HEK293 (cell line): ENCODE data around the gene SBSN.

ENCODE experiments used
- CTCF ChIA-PET: fragments of 350-600 bp; formaldehyde crosslinking; extraction: SDS; loops from one replicate; lab custom pipeline; 2021; ENCODE audit warnings: antibody characterized with exemption; lab: Yijun Ruan, JAX
- POLR2A ChIA-PET: fragments of 300-600 bp; formaldehyde crosslinking; extraction: SDS; loops from one replicate; lab custom pipeline; 2020; ENCODE audit warnings: antibody characterized with exemption, inconsistent platforms; lab: Yijun Ruan, JAX
- H3K27ac ChIP-seq: fragments of 200-500 bp; sonication (Bioruptor generic); 2 replicates; pipeline ENCODE4 v1.5.1; 2014; ENCODE audit warnings: low read depth, low read length, control low read depth, inconsistent platforms; ENCODE audit errors: extremely low read depth
- H3K36me3 ChIP-seq, 2 experiments: fragments of 200-500 bp in 1 of 2; sonication (Bioruptor generic) in 1 of 2; 1 replicate in 1 of 2; 2 replicates in 1 of 2; pipeline ENCODE4 v1.5.1; 2014 to 2017; ENCODE audit warnings: inconsistent platforms in 2 of 2, low read length in 2 of 2; ENCODE audit not compliant: control insufficient read depth in 2 of 2, insufficient read depth in 1 of 2
- H3K4me1 ChIP-seq: fragments of 200-500 bp; sonication (Bioruptor generic); 2 replicates; pipeline ENCODE4 v1.5.1; 2014; ENCODE audit warnings: mild to moderate bottlenecking, low read length, inconsistent platforms; ENCODE audit not compliant: control insufficient read depth, insufficient read depth
- H3K4me3 ChIP-seq: 2 replicates; pipeline ENCODE4 v1.5.1; 2011; ENCODE audit warnings: low read depth, mild to moderate bottlenecking, control low read depth, low read length, moderate library complexity
- H3K9me3 ChIP-seq: fragments of 200-500 bp; sonication (Bioruptor generic); 2 replicates; pipeline ENCODE4 v1.5.1; 2014; ENCODE audit warnings: low read depth, low read length, inconsistent platforms; ENCODE audit not compliant: control insufficient read depth, insufficient read depth
- AEBP2 ChIP-seq: fragments of 450-650 bp; formaldehyde crosslinking; IDR thresholded peaks from 2 replicates; pipeline ENCODE4 v1.5.1; 2016; ENCODE audit warnings: missing biosample characterization, missing genetic modification characterization, borderline replicate concordance
- ATF2 ChIP-seq: fragments of 450-650 bp; formaldehyde crosslinking; IDR thresholded peaks from 2 replicates; pipeline ENCODE4 v1.5.1; 2016; ENCODE audit warnings: missing biosample characterization, missing genetic modification characterization, low read depth
- IKZF3 ChIP-seq: fragments of 450-650 bp; IDR thresholded peaks from 2 replicates; pipeline ENCODE4 v1.5.0; 2018; ENCODE audit warnings: missing biosample characterization, mild to moderate bottlenecking, missing genetic modification characterization, moderate library complexity
- KLF10 ChIP-seq: fragments of 450-650 bp; IDR thresholded peaks from 2 replicates; pipeline ENCODE4 v1.5.1; 2018; ENCODE audit warnings: missing biosample characterization, mild to moderate bottlenecking, missing genetic modification characterization
- PRDM10 ChIP-seq: fragments of 450-650 bp; formaldehyde crosslinking; IDR thresholded peaks from 2 replicates; pipeline ENCODE4 v1.5.1; 2016; ENCODE audit warnings: missing biosample characterization, missing genetic modification characterization
- REST ChIP-seq: fragments of 450-650 bp; formaldehyde crosslinking; IDR thresholded peaks from 2 replicates; pipeline ENCODE4 v1.5.1; 2016; ENCODE audit warnings: missing biosample characterization, missing genetic modification characterization
- ZBTB8A ChIP-seq: fragments of 450-650 bp; formaldehyde crosslinking; IDR thresholded peaks from 2 replicates; pipeline ENCODE4 v1.5.1; 2016; ENCODE audit warnings: missing biosample characterization, missing genetic modification characterization
- ZFHX2 ChIP-seq: fragments of 450-650 bp; formaldehyde crosslinking; conservative IDR thresholded peaks from 2 replicates; pipeline ENCODE4 v1.5.1; 2016; ENCODE audit warnings: missing biosample characterization, missing genetic modification characterization
- ZNF133 ChIP-seq: fragments of 450-650 bp; formaldehyde crosslinking; IDR thresholded peaks from 2 replicates; pipeline ENCODE4 v1.5.1; 2016; ENCODE audit warnings: missing biosample characterization, missing genetic modification characterization
- ZNF138 ChIP-seq: fragments of 450-650 bp; formaldehyde crosslinking; IDR thresholded peaks from 2 replicates; pipeline ENCODE4 v1.5.1; 2016; ENCODE audit warnings: missing biosample characterization, missing genetic modification characterization, borderline replicate concordance
- ZNF148 ChIP-seq: fragments of 450-650 bp; formaldehyde crosslinking; IDR thresholded peaks from 2 replicates; pipeline ENCODE4 v1.5.0; 2017; ENCODE audit warnings: missing biosample characterization, missing genetic modification characterization, borderline replicate concordance
- ZNF169 ChIP-seq: fragments of 450-650 bp; formaldehyde crosslinking; IDR thresholded peaks from 2 replicates; pipeline ENCODE4 v1.5.1; 2016; ENCODE audit warnings: missing biosample characterization, missing genetic modification characterization
- ZNF416 ChIP-seq: fragments of 450-650 bp; formaldehyde crosslinking; IDR thresholded peaks from 2 replicates; pipeline ENCODE4 v1.5.1; 2016; ENCODE audit warnings: missing biosample characterization, missing genetic modification characterization
- ZNF433 ChIP-seq: fragments of 450-650 bp; formaldehyde crosslinking; IDR thresholded peaks from 2 replicates; pipeline ENCODE4 v1.5.1; 2016; ENCODE audit warnings: missing biosample characterization, missing genetic modification characterization, low read depth
- ZNF501 ChIP-seq: fragments of 450-650 bp; formaldehyde crosslinking; IDR thresholded peaks from 2 replicates; pipeline ENCODE4 v1.5.1; 2016; ENCODE audit warnings: missing biosample characterization, missing genetic modification characterization
- ZNF548 ChIP-seq: fragments of 450-650 bp; formaldehyde crosslinking; IDR thresholded peaks from 2 replicates; pipeline ENCODE4 v1.5.1; 2016; ENCODE audit warnings: missing biosample characterization, missing genetic modification characterization
- ZNF623 ChIP-seq: fragments of 450-650 bp; formaldehyde crosslinking; IDR thresholded peaks from 2 replicates; pipeline ENCODE4 v1.5.1; 2016; ENCODE audit warnings: missing biosample characterization, missing genetic modification characterization
- ZNF626 ChIP-seq: fragments of 450-650 bp; sonication (Bioruptor Pico); formaldehyde crosslinking; IDR thresholded peaks from 2 replicates; pipeline ENCODE4 v1.5.1; 2018; ENCODE audit warnings: missing biosample characterization, missing genetic modification characterization, inconsistent platforms
- ZNF776 ChIP-seq: fragments of 450-650 bp; formaldehyde crosslinking; IDR thresholded peaks from 2 replicates; pipeline ENCODE4 v1.5.0; 2017; ENCODE audit warnings: missing biosample characterization, missing genetic modification characterization, borderline replicate concordance
- ZNF792 ChIP-seq: fragments of 450-650 bp; formaldehyde crosslinking; IDR thresholded peaks from 2 replicates; pipeline ENCODE4 v1.5.1; 2016; ENCODE audit warnings: missing biosample characterization, missing genetic modification characterization

Gene SBSN

GRCh38 chr19:35524181-35524837 lies 3.8 kb downstream of the SBSN start (continued):
- peak; percentile 88 for TF ChIP-seq REST (tag by site-specific recombination)

- no peak overlapping the region for H3K27ac ChIP-seq
- no peak overlapping the region for H3K4me3 ChIP-seq
- H3K4me1 ChIP-seq = 0 out of 2 replicates have a peak, but pooled peaks cover 3% of the 10 kb centered on the region
- no peaks in the 10 kb centered on the region; a peak in 1 of 3 replicates for H3K36me3 ChIP-seq
- ChIA-PET POLR2A (no interaction called here), CTCF (interaction anchor here (0.7 to 6.6 kb wide), 3 partner anchors 13 to 235 kb away, joined by 4 to 86 read pairs (median 4); no protein-coding TSS in a partner anchor)
- no peak for TF ChIP-seq KLF10
- TF ChIP-seq ZBTB8A (tag by site-specific recombination) = no peak
- no peak for TF ChIP-seq IKZF3 (tag by site-specific recombination)
- TF ChIP-seq ZNF626 (tag by site-specific recombination) = no peak
- no peak for TF ChIP-seq AEBP2 (tag by site-specific recombination)
- no peak for TF ChIP-seq ZNF792 (tag by site-specific recombination)
- peak; percentile 47; the same call in 1 of the 2 replicates for TF ChIP-seq PRDM10 (tag by site-specific recombination)
- peak; percentile 35; the same call in 1 of the 2 replicates for TF ChIP-seq ATF2 (tag by site-specific recombination)
- TF ChIP-seq ZNF548 (tag by site-specific recombination) = no peak
- no peak for TF ChIP-seq ZNF169 (tag by site-specific recombination)
- TF ChIP-seq ZNF433 (tag by site-specific recombination) = no peak
- TF ChIP-seq ZFHX2 = 0 out of 2 replicates have a peak, but pooled peaks have one; percentile 7
- no peak for TF ChIP-seq ZNF776 (tag by site-specific recombination)
- no peak for TF ChIP-seq ZNF416
- no peak for TF ChIP-seq ZNF148
- no peak for TF ChIP-seq ZNF623 (tag by site-specific recombination)
- no peak for TF ChIP-seq ZNF138
- TF ChIP-seq ZNF133 = no peak
- TF ChIP-seq ZNF501 (tag by site-specific recombination) = no peak
- H3K9me3 ChIP-seq = no peaks in the 10 kb centered on the region
Observed at GRCh38 chr19:35522745-35523327, 5.3 kb downstream of the SBSN start.
